Left lung (tissue), 14 donors: ENCODE data around the gene ADAMTS8. TPM values are rescaled to one million over a fixed set of nuclear protein-coding genes. Genes with fewer than 3 reads are reported as not detected.

ENCODE experiments used
- ATAC-seq: fragments of 200-7000 bp; cut with Tn5 transposase; one replicate; pipeline ENCODE4 v1.9.1; 2020; ENCODE audit warnings: moderate library complexity
- DNase-seq, 4 donors: peaks; one replicate each; pipeline ENCODE4 v3.0.0-alpha.2; 2013 to 2020
- H3K27ac ChIP-seq, 2 donors: fragments of 200-600 bp; sonication (generic) in 1 of 2; one replicate each; pipeline versions ENCODE4 v1.5.0 to v1.8.0; 2020 to 2021
- H3K27me3 ChIP-seq, 2 donors: fragments of 200-600 bp; sonication (generic) in 1 of 2; one replicate each; pipeline versions ENCODE4 v1.5.0 to v1.8.0; 2020 to 2021
- H3K36me3 ChIP-seq, 2 donors: fragments of 200-600 bp; sonication (generic) in 1 of 2; one replicate each; pipeline versions ENCODE4 v1.5.0 to v1.8.0; 2020 to 2021
- H3K4me1 ChIP-seq, 2 donors: fragments of 200-600 bp; one replicate each; pipeline ENCODE4 v1.8.0; 2021
- H3K4me3 ChIP-seq, 2 donors: fragments of 200-600 bp; sonication (generic) in 1 of 2; one replicate each; pipeline versions ENCODE4 v1.5.0 to v1.8.0; 2020 to 2021; ENCODE audit warnings: mild to moderate bottlenecking in 1 of 2
- H3K9me3 ChIP-seq, 2 donors: fragments of 200-600 bp; sonication (generic) in 1 of 2; one replicate each; pipeline versions ENCODE4 v1.5.0 to v1.8.0; 2020 to 2021
- intact Hi-C, 2 donors: fragments of 100-400 bp; cut with DNase I; formaldehyde crosslinking; loops; one replicate each; pipeline versions ENCODE4 v1.11.2 to v1.14.2; 2022
- long read RNA-seq, 12 donors: library from polyadenylated mRNA in 2 of 12; unstranded in 2 of 12; transcript quantifications; one replicate each; pipeline ENCODE4 v2.0.0 and lab custom pipeline, GENCODE V29; 2019 to 2026
- polyA plus RNA-seq, 6 donors: library from polyadenylated mRNA; unstranded; fragments of 120-200 nt; gene quantifications; one replicate each; pipeline ENCODE4 v1.2.1, GENCODE V29; 2013; ENCODE audit not compliant: insufficient read length in 6 of 6
- total RNA-seq, 2 donors: library from RNA; stranded (reverse); fragmentation: NEBNext Ultra II Directional; extraction: Animal tissue kit (Norgen Biotek cat#: 25700); gene quantifications; one replicate each; pipeline ENCODE4 v1.2.1, GENCODE V29; 2021
- TF ChIP-seq, protein P1 (sequence below), 2 donors: fragments of 200-600 bp; sonication (generic) in 1 of 2; IDR thresholded peaks; one replicate each; pipeline versions ENCODE4 v1.5.0 to v1.8.0; 2021; ENCODE audit warnings: antibody characterized with exemption in 2 of 2
- donor health status: DM: no; HTN: yes; CAD: no.
- donor health status: DM: no; HTN: no; CAD: no.

Gene ADAMTS8, protein sequence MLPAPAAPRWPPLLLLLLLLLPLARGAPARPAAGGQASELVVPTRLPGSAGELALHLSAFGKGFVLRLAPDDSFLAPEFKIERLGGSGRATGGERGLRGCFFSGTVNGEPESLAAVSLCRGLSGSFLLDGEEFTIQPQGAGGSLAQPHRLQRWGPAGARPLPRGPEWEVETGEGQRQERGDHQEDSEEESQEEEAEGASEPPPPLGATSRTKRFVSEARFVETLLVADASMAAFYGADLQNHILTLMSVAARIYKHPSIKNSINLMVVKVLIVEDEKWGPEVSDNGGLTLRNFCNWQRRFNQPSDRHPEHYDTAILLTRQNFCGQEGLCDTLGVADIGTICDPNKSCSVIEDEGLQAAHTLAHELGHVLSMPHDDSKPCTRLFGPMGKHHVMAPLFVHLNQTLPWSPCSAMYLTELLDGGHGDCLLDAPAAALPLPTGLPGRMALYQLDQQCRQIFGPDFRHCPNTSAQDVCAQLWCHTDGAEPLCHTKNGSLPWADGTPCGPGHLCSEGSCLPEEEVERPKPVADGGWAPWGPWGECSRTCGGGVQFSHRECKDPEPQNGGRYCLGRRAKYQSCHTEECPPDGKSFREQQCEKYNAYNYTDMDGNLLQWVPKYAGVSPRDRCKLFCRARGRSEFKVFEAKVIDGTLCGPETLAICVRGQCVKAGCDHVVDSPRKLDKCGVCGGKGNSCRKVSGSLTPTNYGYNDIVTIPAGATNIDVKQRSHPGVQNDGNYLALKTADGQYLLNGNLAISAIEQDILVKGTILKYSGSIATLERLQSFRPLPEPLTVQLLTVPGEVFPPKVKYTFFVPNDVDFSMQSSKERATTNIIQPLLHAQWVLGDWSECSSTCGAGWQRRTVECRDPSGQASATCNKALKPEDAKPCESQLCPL
- total RNA-seq (10 to 100 TPM in 1 of 2 donors, 1 to 10 TPM in 1; 1.2 to 48.5 TPM), polyA plus RNA-seq (1 to 10 TPM; 3.5 to 8.9 (median 5.3) TPM)
- long read RNA-seq, donor 1, full-length matches to known transcripts = 1 of 1 reads
- long read RNA-seq, donor 1, partial matches to known transcripts = 0 of 1 reads
- long read RNA-seq, donor 1, other reads (novel, unspliced or antisense) = 0 of 1 reads
- long read RNA-seq, donor 2, full-length matches to known transcripts = 2 of 2 reads
- long read RNA-seq, donor 2, partial matches to known transcripts = 0 of 2 reads
- long read RNA-seq, donor 2, other reads (novel, unspliced or antisense) = 0 of 2 reads
- long read RNA-seq, donor 3, full-length matches to known transcripts = 2 of 2 reads
- long read RNA-seq, donor 3, partial matches to known transcripts = 0 of 2 reads
- long read RNA-seq, donor 3, other reads (novel, unspliced or antisense) = 0 of 2 reads
- long read RNA-seq, donor 4, partial matches to known transcripts = 1 of 1 reads
- long read RNA-seq, donor 4, other reads (novel, unspliced or antisense) = 0 of 1 reads
- long read RNA-seq, donor 5, full-length matches to known transcripts = 2 of 2 reads
- long read RNA-seq, donor 5, partial matches to known transcripts = 0 of 2 reads
- long read RNA-seq, donor 5, other reads (novel, unspliced or antisense) = 0 of 2 reads
- long read RNA-seq, donor 6, partial matches to known transcripts = 5 of 6 reads
- long read RNA-seq, donor 6, other reads (novel, unspliced or antisense) = 0 of 6 reads
- long read RNA-seq, donor 7 = 0 reads
- long read RNA-seq, donor 8, full-length matches to known transcripts = 1 of 1 reads
- long read RNA-seq, donor 8, partial matches to known transcripts = 0 of 1 reads
- long read RNA-seq, donor 8, other reads (novel, unspliced or antisense) = 0 of 1 reads
- long read RNA-seq, donor 9 = 0 reads
- long read RNA-seq, donor 10, full-length matches to known transcripts = 3 of 11 reads
- long read RNA-seq, donor 10, partial matches to known transcripts = 7 of 11 reads
- long read RNA-seq, donor 10, other reads (novel, unspliced or antisense) = 1 of 11 reads
- long read RNA-seq, donor 11, full-length matches to known transcripts = 1 of 1 reads
- long read RNA-seq, donor 11, partial matches to known transcripts = 0 of 1 reads
- long read RNA-seq, donor 11, other reads (novel, unspliced or antisense) = 0 of 1 reads
- long read RNA-seq, donor 12, full-length matches to known transcripts = 1 of 1 reads
- long read RNA-seq, donor 12, partial matches to known transcripts = 0 of 1 reads
- long read RNA-seq, donor 12, other reads (novel, unspliced or antisense) = 0 of 1 reads

DNA sequence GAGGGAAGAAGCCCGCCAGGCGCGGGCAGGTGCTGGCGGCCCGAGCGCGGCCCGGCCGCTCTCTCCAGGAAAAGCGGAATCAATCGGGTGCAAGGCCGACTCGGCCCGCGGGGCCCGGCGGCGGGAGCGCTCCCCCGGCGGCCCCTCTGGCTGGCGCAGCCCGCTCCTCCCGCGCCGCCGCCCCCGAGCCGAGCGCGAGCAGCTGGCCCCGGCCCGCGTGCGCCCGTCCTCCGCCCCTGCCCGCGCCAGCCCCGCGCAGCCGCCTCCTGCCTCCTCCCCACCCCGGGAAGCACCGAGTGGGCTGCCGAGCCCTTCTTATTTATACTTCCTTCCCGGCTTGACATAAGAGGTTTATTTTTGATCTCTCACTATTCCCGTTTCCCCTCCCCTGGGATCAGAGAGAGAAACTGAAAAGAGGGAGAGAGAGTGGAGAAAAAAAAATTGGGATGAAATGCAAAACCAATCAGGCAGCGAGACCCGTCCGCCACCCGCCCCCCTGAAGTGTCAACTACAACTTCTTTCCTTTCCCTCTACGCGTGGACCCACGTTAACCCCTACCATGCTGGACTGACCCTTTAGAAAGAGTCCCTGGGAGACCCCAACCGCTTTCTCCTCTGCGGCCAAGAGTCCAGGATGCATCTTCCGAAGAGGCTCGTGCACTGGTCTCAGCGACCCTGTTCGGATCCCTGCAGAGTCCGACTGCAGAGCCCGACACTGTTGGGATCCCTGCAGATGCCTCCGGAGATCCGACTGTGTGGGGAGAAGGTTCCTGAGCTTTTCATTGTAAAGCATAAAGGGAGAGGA is at the start of gene ADAMTS8:
ADAMTS8 (minus strand) TSS at position 294 of the 804 bp plus-strand sequence. CDS start 323 bp downstream, outside the sequence.
- peak within 1 kb of the TSS in 1 of 2 donors; percentile 61 for H3K27ac ChIP-seq
- TF ChIP-seq, protein P1, sequence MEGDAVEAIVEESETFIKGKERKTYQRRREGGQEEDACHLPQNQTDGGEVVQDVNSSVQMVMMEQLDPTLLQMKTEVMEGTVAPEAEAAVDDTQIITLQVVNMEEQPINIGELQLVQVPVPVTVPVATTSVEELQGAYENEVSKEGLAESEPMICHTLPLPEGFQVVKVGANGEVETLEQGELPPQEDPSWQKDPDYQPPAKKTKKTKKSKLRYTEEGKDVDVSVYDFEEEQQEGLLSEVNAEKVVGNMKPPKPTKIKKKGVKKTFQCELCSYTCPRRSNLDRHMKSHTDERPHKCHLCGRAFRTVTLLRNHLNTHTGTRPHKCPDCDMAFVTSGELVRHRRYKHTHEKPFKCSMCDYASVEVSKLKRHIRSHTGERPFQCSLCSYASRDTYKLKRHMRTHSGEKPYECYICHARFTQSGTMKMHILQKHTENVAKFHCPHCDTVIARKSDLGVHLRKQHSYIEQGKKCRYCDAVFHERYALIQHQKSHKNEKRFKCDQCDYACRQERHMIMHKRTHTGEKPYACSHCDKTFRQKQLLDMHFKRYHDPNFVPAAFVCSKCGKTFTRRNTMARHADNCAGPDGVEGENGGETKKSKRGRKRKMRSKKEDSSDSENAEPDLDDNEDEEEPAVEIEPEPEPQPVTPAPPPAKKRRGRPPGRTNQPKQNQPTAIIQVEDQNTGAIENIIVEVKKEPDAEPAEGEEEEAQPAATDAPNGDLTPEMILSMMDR (IDR thresholded peaks at IDR 0.05) = no peak
- no peaks in the 10 kb centered on the region for H3K9me3 ChIP-seq
- no peak for DNase-seq
- peak within 1 kb of the TSS; percentile 17 to 37 for H3K4me3 ChIP-seq
- H3K27me3 ChIP-seq = peaks cover 37 to 91% of the 10 kb centered on the region in 2 donors
- no peak for ATAC-seq
- no peaks in the 10 kb centered on the region for H3K36me3 ChIP-seq
- intact Hi-C loops = loop anchor here in 1 of 2 donors (10.0 kb wide), 1 partner anchor 214 kb away; no protein-coding TSS in a partner anchor
- peaks cover 3 to 14% of the 10 kb centered on the region in 2 donors for H3K4me1 ChIP-seq

DNA sequence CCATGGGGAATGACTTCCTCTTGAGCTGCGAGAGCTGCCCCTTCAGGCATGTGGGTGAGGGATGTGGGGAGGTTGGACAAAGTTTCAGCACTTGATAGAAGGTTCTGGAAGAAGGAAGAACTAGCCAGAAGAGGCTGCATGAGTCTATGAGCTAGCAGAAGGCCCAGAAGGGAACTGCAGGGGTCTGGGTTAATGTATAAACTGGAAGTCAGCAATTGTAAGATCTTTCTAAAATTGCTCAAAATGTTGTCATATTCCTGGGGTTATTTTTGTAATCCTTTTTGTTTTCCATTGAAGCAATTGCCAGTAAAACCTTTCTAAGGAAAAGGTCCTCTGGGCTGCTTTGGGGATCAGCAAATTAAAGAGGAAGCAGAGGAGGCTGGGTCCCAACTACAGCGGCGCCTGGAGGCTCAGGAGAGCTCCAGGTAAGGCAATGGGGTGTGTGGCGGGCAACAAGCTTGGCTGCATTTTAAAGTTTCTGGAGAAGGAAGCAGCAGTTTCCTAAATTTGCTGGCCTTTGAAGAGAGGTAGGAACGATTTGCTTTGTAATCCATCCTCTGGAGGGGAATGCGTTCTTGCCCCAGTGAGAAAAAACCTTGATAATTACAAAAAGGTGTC is 49.3 kb upstream of the ADAMTS8 start:
- H3K4me3 ChIP-seq = no peak overlapping the region
- ATAC-seq = no peak
- TF ChIP-seq, protein P1 (IDR thresholded peaks at IDR 0.05) = no peak
- intact Hi-C loops = no loop called here
- peak overlapping the region in 1 of 2 donors; percentile 62 for H3K27ac ChIP-seq
- H3K9me3 ChIP-seq = no peaks in the 10 kb centered on the region
- DNase-seq = no peak
- peaks cover 0 to 9% of the 10 kb centered on the region in 2 donors for H3K36me3 ChIP-seq
- peaks cover 0 to 7% of the 10 kb centered on the region in 2 donors for H3K27me3 ChIP-seq
- peaks cover 2 to 6% of the 10 kb centered on the region in 2 donors for H3K4me1 ChIP-seq

DNA sequence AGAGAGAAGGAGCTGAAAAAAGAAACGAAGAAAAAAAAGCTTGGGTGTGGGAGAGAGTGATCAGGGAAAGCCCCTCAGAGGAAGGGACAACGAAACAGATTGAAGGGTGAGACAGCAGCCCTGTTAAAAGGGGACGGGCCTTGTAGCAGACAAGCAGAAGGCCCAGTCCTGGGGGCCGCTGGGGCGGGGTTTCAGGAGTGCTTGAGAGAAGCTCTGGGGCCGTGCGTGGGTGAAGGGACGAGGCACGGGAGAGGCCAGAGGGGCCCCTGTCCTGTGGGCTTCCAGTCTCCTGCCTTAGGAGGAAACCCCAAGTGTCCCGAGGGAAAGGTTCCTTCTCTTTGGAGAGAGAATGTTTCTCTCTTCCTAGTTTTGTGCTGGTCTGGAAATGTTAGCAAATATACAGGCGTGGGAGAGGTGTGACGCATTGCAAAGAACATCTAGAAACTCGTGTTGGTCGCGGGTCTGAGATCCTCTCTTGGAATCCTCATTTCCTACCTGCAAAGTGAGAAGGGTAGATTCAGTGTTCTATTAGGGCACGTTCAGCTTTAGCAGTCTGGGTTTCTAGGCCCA is 48.6 kb upstream of the ADAMTS8 start:
- Histone ChIP-seq H3K4me3 (no peak overlapping the region), H3K4me1 (peaks cover 2 to 6% of the 10 kb centered on the region in 2 donors), H3K27me3 (peaks cover 0 to 7% of the 10 kb centered on the region in 2 donors), H3K9me3 (no peaks in the 10 kb centered on the region), H3K27ac (peak overlapping the region in 1 of 2 donors; percentile 62), H3K36me3 (peaks cover 0 to 12% of the 10 kb centered on the region in 2 donors)
- TF ChIP-seq, protein P1 (IDR thresholded peaks at IDR 0.05) = no peak
- DNase-seq (no peak), ATAC-seq (no peak)
- intact Hi-C loops = no loop called here
